Heart left ventricle (tissue), 16 donors: ENCODE results near the gene PLRG1. TPM values are rescaled to one million over a fixed set of nuclear protein-coding genes. Genes with fewer than 3 reads are reported as not detected.
A peak's percentile ranks its signal among the peaks of the same experiment; 100 is the strongest.

ENCODE experiments used
- ATAC-seq, 4 donors: fragments of 200-7000 bp; cut with Tn5 transposase; one replicate each; pipeline ENCODE4 v1.9.1; 2020 to 2022; ENCODE audit warnings: moderate library complexity in 4 of 4, mild to moderate bottlenecking in 3 of 4, moderate number of reproducible peaks in 1 of 4
- DNase-seq, 5 donors: peaks; one replicate each; pipeline ENCODE4 v3.0.0-alpha.2; 2020
- H3K27ac ChIP-seq, 12 donors: fragments of 200-600 bp; sonication (generic) in 4 of 12; one replicate each; pipeline versions ENCODE4 v1.5.0 to v1.8.0; 2016 to 2022; ENCODE audit warnings: mild to moderate bottlenecking in 2 of 12
- H3K27me3 ChIP-seq, 9 donors: fragments of 200-600 bp; sonication (generic) in 2 of 9; one replicate each; pipeline versions ENCODE4 v1.5.1 to v1.8.0; 2016 to 2022; ENCODE audit warnings: mild to moderate bottlenecking in 3 of 9
- H3K36me3 ChIP-seq, 9 donors: fragments of 200-600 bp; sonication (generic) in 2 of 9; one replicate each; pipeline versions ENCODE4 v1.5.0 to v1.8.0; 2018 to 2022; ENCODE audit warnings: mild to moderate bottlenecking in 2 of 9
- H3K4me1 ChIP-seq, 12 donors: fragments of 200-600 bp; sonication (generic) in 4 of 12; one replicate each; pipeline versions ENCODE4 v1.5.0 to v1.8.0; 2016 to 2022; ENCODE audit warnings: mild to moderate bottlenecking in 3 of 12
- H3K4me3 ChIP-seq, 12 donors: fragments of 200-600 bp; sonication (generic) in 4 of 12; one replicate each; pipeline versions ENCODE4 v1.5.0 to v1.8.0; 2017 to 2022; ENCODE audit warnings: mild to moderate bottlenecking in 9 of 12, moderate library complexity in 4 of 12
- H3K9me3 ChIP-seq, 12 donors: fragments of 200-600 bp; sonication (generic) in 4 of 12; one replicate each; pipeline versions ENCODE4 v1.5.0 to v1.8.0; 2016 to 2022; ENCODE audit warnings: mild to moderate bottlenecking in 1 of 12
- POLR2A ChIP-seq, 2 donors: fragments of 450-650 bp; IDR thresholded peaks; one replicate each; pipeline ENCODE4 v1.6.1; 2017; ENCODE audit warnings: antibody characterized with exemption in 2 of 2, mild to moderate bottlenecking in 2 of 2, moderate library complexity in 2 of 2
- WGBS, 4 donors: extraction: QIAGEN DNeasy Blood & Tissue Kit in 2 of 4; methylation state at CpG; one replicate each; pipeline versions ENCODE4 v1.1.5 to v1.1.7; 2013 to 2018; 5-methylcytosine and 5-hydroxymethylcytosine counted together
- intact Hi-C, 10 donors: fragments of 100-400 bp; cut with DNase I; formaldehyde crosslinking; loops; one replicate each; pipeline versions ENCODE4 v1.11.1 to v1.14.2; 2022
- polyA plus RNA-seq, 2 donors: library from polyadenylated mRNA; stranded (reverse); fragments of 200-250 nt; gene quantifications; one replicate each; pipeline ENCODE4 v1.2.3, GENCODE V29; 2013
- total RNA-seq, 9 donors: library from RNA; depleted of rRNA in 2 of 9; stranded (reverse); fragments of >200 nt in 2 of 9; fragmentation: NEBNext Ultra II Directional in 3 of 9; extraction: Animal tissue kit (Norgen Biotek cat#: 25700) in 3 of 9; gene quantifications; one replicate each; pipeline versions ENCODE4 v1.1.0 to v1.2.4, GENCODE V29; 2016 to 2023
- TF ChIP-seq, protein P1 (sequence below), 12 donors: fragments of 200-600 bp; sonication (generic) in 4 of 12; IDR thresholded peaks; one replicate each; pipeline versions ENCODE4 v1.5.0 to v1.8.0; 2018 to 2022; ENCODE audit warnings: antibody characterized with exemption in 12 of 12, mild to moderate bottlenecking in 5 of 12
- donor health status: ischemic (EF 13 %, LVEDD 7.1; RV severe dilation, severe dysfunction).
- donor health status: healthy with polysubstance abuse.
- donor health status: DM: no; HTN: yes; CAD: no.
- donor health status: DM: no; HTN: no; CAD: no.
- donor health status: ischemic (EF 25% LVEDD 6.9; RV normal size, moderate dysfunction).
- donor health status: ischemic (EF 25% LVEDD 5.7; RV mildly dilated, moderate dysfunction).
- donor health status: healthy.
- donor health status: DM: yes; HTN: yes; CAD: no.
- donor health status: ischemic (EF 35%, LVEDD 5.7; RV mildly dilated, moderate dysfunction).
- donor health status: nonischemic (EF 11% LVEDD 7.7; RV severe dilation, severe dysfunction).
- donor health status: DM: yes; HTN: yes; CAD: no.
- donor health status: PGD.
- donor health status: ischemic (EF 29% LVEDD 5.4; RV normal size, mild dysfunction).
- donor health status: nonischemic (EF 23%, LVEDD 6.1; RV moderate dilation, normal function).

The PLRG1 gene
- total and polyA plus RNA-seq, 11 donors, result 25.4 to 52.3 (median 40.5) TPM

DNA sequence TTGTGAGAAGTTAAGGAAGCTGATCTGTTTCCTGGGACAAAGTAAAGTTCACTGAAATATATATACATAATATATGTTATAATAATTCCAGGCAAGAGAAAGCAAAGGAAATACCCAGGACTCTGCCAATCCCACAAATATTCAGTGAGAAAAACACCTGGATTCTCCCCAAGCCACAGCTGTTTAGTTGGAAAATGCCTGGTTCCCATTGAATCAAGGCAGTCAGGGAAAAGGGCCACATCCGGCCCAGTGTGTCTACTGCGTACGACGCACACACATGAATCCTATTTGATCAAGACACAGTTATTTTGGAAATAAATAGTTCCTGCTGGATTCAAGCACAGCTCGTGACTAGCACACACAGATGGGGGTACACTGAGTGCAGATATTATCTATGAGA is 52.3 kb downstream of the PLRG1 start:
- no peak for ATAC-seq
- 62 to 80% (median 71%) methylated on average over 5 of the region's 5 CpGs for WGBS, 4 donors
- Histone ChIP-seq H3K27me3 (peaks cover 0 to 36% (median 15%) of the 10 kb centered on the region in 9 donors), H3K4me3 (no peak overlapping the region), H3K36me3 (no peaks in the 10 kb centered on the region), H3K4me1 (no peaks in the 10 kb centered on the region), H3K9me3 (no peaks in the 10 kb centered on the region), H3K27ac (no peak overlapping the region)
- no peak for DNase-seq
- intact Hi-C loops, result no loop called here
- TF ChIP-seq POLR2A (IDR thresholded peaks at IDR 0.05), result no peak
- TF ChIP-seq, protein P1, sequence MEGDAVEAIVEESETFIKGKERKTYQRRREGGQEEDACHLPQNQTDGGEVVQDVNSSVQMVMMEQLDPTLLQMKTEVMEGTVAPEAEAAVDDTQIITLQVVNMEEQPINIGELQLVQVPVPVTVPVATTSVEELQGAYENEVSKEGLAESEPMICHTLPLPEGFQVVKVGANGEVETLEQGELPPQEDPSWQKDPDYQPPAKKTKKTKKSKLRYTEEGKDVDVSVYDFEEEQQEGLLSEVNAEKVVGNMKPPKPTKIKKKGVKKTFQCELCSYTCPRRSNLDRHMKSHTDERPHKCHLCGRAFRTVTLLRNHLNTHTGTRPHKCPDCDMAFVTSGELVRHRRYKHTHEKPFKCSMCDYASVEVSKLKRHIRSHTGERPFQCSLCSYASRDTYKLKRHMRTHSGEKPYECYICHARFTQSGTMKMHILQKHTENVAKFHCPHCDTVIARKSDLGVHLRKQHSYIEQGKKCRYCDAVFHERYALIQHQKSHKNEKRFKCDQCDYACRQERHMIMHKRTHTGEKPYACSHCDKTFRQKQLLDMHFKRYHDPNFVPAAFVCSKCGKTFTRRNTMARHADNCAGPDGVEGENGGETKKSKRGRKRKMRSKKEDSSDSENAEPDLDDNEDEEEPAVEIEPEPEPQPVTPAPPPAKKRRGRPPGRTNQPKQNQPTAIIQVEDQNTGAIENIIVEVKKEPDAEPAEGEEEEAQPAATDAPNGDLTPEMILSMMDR (IDR thresholded peaks at IDR 0.05), result no peak

DNA sequence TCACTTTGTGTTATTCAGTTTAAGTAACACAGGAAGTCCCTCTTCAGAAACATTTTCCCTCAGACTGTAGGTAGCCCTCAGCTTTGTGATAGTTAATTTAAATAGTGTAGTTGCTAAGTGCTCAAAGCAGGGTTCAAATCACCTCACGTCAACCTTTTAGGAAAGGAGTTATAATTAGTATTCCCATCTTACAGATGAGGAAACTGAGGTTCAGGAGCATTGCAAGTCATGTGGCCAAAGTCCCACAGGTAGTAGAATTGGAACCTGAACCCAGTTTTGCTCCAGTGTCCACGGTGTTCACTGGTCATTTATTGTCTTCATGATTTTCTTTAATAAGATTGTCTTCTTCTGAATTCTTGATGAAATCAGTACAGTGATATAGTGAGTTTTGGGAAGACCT is 54.3 kb downstream of the PLRG1 start:
- DNase-seq (no peak), ATAC-seq (no peak)
- Histone ChIP-seq H3K27me3 (peaks cover 2 to 56% (median 29%) of the 10 kb centered on the region in 9 donors), H3K27ac (no peak overlapping the region), H3K4me3 (no peak overlapping the region), H3K36me3 (no peaks in the 10 kb centered on the region), H3K4me1 (peaks cover 0 to 17% (median 6%) of the 10 kb centered on the region in 12 donors), H3K9me3 (no peaks in the 10 kb centered on the region)
- WGBS, 4 donors, result 91 to 98% (median 92%) methylated on average over 2 of the region's 2 CpGs
- TF ChIP-seq, protein P1 (IDR thresholded peaks at IDR 0.05), result no peak
- TF ChIP-seq POLR2A (IDR thresholded peaks at IDR 0.05), result no peak
- intact Hi-C loops, result no loop called here

DNA sequence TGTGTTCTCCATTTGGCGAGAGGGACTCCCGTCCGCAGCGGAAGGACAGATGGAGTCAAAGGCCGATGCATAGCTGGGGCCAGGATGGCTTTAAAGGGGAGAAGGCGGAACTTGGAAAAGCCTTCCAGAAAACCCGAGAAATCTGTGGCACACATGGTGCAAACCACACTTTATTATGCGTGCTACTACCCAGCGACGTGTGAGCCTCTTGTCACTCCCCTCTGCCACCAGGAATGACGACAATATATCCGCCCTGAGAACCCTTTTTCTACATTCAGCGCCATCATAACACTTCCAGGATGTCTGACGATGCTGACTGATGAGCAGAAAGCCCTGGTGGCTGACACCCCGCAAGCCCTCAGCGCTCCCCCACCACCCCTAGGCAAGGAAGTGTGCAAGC is 57.9 kb downstream of the PLRG1 start:
- Histone ChIP-seq H3K27ac (no peak overlapping the region), H3K4me1 (peaks cover 0 to 24% (median 7%) of the 10 kb centered on the region in 12 donors), H3K4me3 (peak overlapping the region in 9 of 12 donors; percentile 26 to 50 (median 38)), H3K36me3 (no peaks in the 10 kb centered on the region), H3K9me3 (no peaks in the 10 kb centered on the region), H3K27me3 (peaks cover 14 to 75% (median 45%) of the 10 kb centered on the region in 9 donors)
- 4 to 14% (median 10%) methylated on average over 13 to 16 of the region's 16 CpGs for WGBS, 4 donors
- intact Hi-C loops, result no loop called here
- no peak for DNase-seq
- no peak for TF ChIP-seq POLR2A (IDR thresholded peaks at IDR 0.05)
- TF ChIP-seq, protein P1 (IDR thresholded peaks at IDR 0.05), result no peak
- ATAC-seq, result peak in 1 of 4 donors; percentile 20

DNA sequence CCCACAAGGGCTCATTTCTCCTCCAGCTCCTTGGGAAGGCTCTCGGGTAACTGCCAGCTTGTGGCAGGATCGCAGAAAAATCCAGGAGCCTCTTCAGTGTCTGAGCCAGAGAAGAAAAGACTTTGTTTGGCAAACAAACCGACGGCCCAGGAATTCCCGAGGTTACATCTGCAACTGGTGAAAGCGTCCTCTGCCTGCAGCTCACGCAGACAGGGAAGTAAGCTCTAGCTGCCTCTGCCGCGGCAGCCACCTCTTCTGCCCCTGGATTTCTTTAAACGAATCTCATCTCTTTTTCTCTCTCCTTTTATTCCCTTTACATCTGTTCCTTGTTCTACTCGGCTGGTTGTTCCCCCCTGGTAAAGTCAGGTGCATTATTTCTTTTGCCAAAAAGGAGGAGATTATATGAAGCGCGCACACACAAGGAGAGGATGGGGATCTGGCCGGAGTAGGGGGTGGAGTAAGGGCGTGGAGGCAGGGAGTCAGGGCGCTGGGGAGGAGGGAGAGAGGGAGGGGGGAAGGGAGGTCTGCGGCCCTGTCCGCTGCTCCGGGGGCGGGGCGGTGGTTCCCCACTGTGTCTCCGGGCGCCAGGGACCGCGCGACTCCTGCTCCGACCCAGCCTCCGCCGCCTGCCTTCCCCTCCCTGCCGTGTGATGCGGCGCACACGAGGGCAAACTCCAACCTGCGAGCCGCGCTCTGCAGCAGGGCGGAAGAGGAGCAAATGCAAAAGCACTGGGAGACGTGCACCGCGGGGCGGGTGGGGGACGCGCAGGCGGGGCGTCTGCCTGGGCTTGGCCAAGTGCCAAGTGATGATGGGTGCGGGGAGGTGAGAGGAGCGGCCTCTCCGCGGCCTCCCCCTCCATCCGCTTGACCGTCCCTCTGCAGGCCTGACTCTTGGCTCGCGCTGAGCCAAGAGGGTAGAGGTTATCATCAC is 58.6 kb downstream of the PLRG1 start, which contains the start of gene DCHS2:
Gene DCHS2, minus strand, starts transcription at position 459 of the 931 bp plus-strand sequence. Its CDS starts 444 bp downstream, at position 15.
- 1% methylated on average over 41 to 53 of the region's 53 CpGs for WGBS, 4 donors
- H3K27me3 ChIP-seq, result peaks cover 14 to 70% (median 45%) of the 10 kb centered on the region in 9 donors
- no peaks in the 10 kb centered on the region for H3K36me3 ChIP-seq
- no peaks in the 10 kb centered on the region for H3K9me3 ChIP-seq
- DNase-seq (peak in 3 of 5 donors; percentile 19 to 66 (median 32)), ATAC-seq (peak; percentile 29 to 70 (median 46))
- TF ChIP-seq POLR2A (IDR thresholded peaks at IDR 0.05), result no peak
- TF ChIP-seq, protein P1 (IDR thresholded peaks at IDR 0.05), result no peak
- peak within 1 kb of the TSS in 1 of 12 donors; percentile 63 for H3K27ac ChIP-seq
- peak within 1 kb of the TSS in 11 of 12 donors; percentile 12 to 50 (median 38) for H3K4me3 ChIP-seq
- intact Hi-C loops, result no loop called here
- peaks cover 0 to 24% (median 7%) of the 10 kb centered on the region in 12 donors for H3K4me1 ChIP-seq
